Testis (tissue), 3 donors: ENCODE data around the gene TRIO. TPM values are rescaled to one million over a fixed set of nuclear protein-coding genes. Genes with fewer than 3 reads are reported as not detected.

ENCODE experiments used
- DNase-seq: peaks from one replicate; pipeline ENCODE4 v3.0.0-alpha.2; 2019
- H3K27ac ChIP-seq, 2 donors: fragments of 200-600 bp; sonication (generic); one replicate each; pipeline ENCODE4 v1.5.1; 2019
- H3K27me3 ChIP-seq: fragments of 200-600 bp; sonication (generic); one replicate; pipeline ENCODE4 v1.5.1; 2019
- H3K36me3 ChIP-seq: fragments of 200-600 bp; sonication (generic); one replicate; pipeline ENCODE4 v1.5.1; 2017; ENCODE audit warnings: low read depth; ENCODE audit errors: missing control alignments
- H3K4me1 ChIP-seq: fragments of 200-600 bp; sonication (generic); one replicate; pipeline ENCODE4 v1.5.1; 2019
- H3K4me3 ChIP-seq, 2 donors: fragments of 200-600 bp; sonication (generic); one replicate each; pipeline ENCODE4 v1.5.1; 2017 to 2019
- H3K9me3 ChIP-seq: fragments of 200-600 bp; sonication (generic); one replicate; pipeline ENCODE4 v1.5.1; 2017
- POLR2A ChIP-seq: fragments of 450-650 bp; IDR thresholded peaks from one replicate; pipeline ENCODE4 v1.6.1; 2017; ENCODE audit warnings: antibody characterized with exemption, mild to moderate bottlenecking, moderate library complexity
- WGBS, 2 donors: methylation state at CpG; one replicate each; pipeline ENCODE4 v1.1.5; 2018; 5-methylcytosine and 5-hydroxymethylcytosine counted together
- intact Hi-C: fragments of 100-400 bp; cut with DNase I; formaldehyde crosslinking; loops from one replicate; pipeline ENCODE4 v1.15.1; 2023; ENCODE audit warnings: low total_unique reads
- polyA plus RNA-seq: library from polyadenylated mRNA; stranded (reverse); fragments of 350-450 nt; fragmentation: Illumina TruSeq; extraction: RNeasy Lipid Tissue Mini Kit (QIAGEN cat#74804); gene quantifications from one replicate; pipeline ENCODE4 v1.2.3, GENCODE V29; 2014; ENCODE audit warnings: low read depth, low replicate concordance; ENCODE audit not compliant: insufficient read depth
- total RNA-seq, 2 donors: library from RNA; depleted of rRNA; stranded (reverse); fragments of >200 nt; gene quantifications; one replicate each; pipeline ENCODE4 v1.2.3, GENCODE V29; 2016
- TF ChIP-seq, protein P1 (sequence below), 3 experiments: fragments of 450-650 bp in 2 of 3; fragments of 200-600 bp in 1 of 3; sonication (generic) in 1 of 3; IDR thresholded peaks; one replicate each; pipeline ENCODE4 v1.5.1; 2016 to 2019; ENCODE audit warnings: antibody characterized with exemption in 3 of 3, mild to moderate bottlenecking in 2 of 3, moderate library complexity in 1 of 3

The TRIO gene
- total and polyA plus RNA-seq, 3 donors from 2014 or later, result 47.2 to 295 (median 249) TPM

DNA sequence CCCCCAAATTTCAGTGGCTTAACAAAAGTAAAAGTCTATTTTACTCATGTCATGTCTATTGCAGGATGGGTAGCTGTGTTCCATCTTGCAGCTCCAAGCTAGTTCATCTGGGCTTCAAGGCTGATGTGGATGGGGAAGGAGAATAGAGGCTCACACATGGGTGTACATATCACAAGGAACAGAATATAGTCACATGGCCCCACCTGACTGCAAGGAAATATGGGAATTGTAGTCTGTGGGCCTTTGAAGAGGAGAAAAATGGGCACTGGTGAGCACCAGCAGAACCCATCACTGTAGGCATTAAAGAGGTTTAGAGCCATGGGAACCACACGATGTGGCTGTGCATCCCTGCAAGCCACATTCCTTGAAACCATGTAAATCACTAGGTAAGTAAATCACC lies 17.9 kb upstream of the TRIO start:
- Histone ChIP-seq H3K27ac (no peak overlapping the region), H3K27me3 (no peaks in the 10 kb centered on the region), H3K36me3 (no peaks in the 10 kb centered on the region), H3K9me3 (no peaks in the 10 kb centered on the region), H3K4me1 (no peaks in the 10 kb centered on the region), H3K4me3 (no peak overlapping the region)
- TF ChIP-seq, protein P1, sequence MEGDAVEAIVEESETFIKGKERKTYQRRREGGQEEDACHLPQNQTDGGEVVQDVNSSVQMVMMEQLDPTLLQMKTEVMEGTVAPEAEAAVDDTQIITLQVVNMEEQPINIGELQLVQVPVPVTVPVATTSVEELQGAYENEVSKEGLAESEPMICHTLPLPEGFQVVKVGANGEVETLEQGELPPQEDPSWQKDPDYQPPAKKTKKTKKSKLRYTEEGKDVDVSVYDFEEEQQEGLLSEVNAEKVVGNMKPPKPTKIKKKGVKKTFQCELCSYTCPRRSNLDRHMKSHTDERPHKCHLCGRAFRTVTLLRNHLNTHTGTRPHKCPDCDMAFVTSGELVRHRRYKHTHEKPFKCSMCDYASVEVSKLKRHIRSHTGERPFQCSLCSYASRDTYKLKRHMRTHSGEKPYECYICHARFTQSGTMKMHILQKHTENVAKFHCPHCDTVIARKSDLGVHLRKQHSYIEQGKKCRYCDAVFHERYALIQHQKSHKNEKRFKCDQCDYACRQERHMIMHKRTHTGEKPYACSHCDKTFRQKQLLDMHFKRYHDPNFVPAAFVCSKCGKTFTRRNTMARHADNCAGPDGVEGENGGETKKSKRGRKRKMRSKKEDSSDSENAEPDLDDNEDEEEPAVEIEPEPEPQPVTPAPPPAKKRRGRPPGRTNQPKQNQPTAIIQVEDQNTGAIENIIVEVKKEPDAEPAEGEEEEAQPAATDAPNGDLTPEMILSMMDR (IDR thresholded peaks at IDR 0.05), result no peak
- TF ChIP-seq POLR2A, result no peak
- 63 to 73% methylated on average over 1 of the region's 1 CpG for WGBS, 2 donors
- intact Hi-C loops, result no loop called here
- no peak for DNase-seq

DNA sequence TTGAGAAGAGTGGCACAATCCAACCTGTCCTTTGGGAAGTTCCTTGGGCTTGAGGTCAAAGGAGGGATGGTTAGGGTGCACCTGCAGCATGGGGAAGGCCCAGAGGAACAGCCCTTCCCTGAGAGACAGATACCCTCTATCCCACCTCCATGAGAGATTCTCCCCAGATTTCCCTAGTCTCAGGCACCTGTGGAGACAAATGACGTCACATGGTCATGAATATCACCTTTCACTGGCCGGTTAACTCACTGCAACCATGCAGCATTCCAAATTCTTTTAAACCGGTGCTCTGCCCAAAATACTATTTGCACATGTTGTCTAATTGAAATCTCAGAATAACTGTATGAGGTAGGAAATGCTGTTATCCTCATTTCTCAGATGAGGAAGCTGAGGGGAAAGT lies 15.6 kb upstream of the TRIO start:
- Histone ChIP-seq H3K27ac (no peak overlapping the region), H3K27me3 (no peaks in the 10 kb centered on the region), H3K4me1 (peaks cover 8% of the 10 kb centered on the region), H3K9me3 (no peaks in the 10 kb centered on the region), H3K36me3 (no peaks in the 10 kb centered on the region), H3K4me3 (no peak overlapping the region)
- DNase-seq, result no peak
- 62 to 73% methylated on average over 3 of the region's 3 CpGs for WGBS, 2 donors
- intact Hi-C loops, result no loop called here
- no peak for TF ChIP-seq POLR2A
- TF ChIP-seq, protein P1 (IDR thresholded peaks at IDR 0.05), result no peak

DNA sequence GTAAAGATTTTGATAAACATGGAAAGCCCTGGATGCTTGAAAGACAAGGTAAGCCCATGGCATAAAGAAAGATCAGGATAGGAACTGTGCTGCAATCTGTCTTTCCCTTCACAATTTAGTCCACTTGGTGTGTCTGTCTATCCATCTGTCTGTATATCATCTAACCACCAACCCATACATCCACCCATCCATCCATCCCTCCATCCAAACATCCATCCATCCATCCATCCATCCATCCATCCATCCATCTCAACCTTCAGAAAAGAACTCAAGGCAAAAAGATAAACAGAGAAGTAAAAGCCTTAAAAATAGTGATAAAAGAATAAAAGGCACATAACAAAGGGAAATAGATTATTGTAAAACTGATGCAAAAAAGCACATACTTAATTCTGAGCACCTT lies 15.1 kb upstream of the TRIO start:
- Histone ChIP-seq H3K4me3 (no peak overlapping the region), H3K9me3 (no peaks in the 10 kb centered on the region), H3K27me3 (no peaks in the 10 kb centered on the region), H3K36me3 (no peaks in the 10 kb centered on the region), H3K27ac (no peak overlapping the region), H3K4me1 (peaks cover 9% of the 10 kb centered on the region)
- DNase-seq, result no peak
- TF ChIP-seq, protein P1 (IDR thresholded peaks at IDR 0.05), result no peak
- TF ChIP-seq POLR2A, result no peak
- intact Hi-C loops, result no loop called here

DNA sequence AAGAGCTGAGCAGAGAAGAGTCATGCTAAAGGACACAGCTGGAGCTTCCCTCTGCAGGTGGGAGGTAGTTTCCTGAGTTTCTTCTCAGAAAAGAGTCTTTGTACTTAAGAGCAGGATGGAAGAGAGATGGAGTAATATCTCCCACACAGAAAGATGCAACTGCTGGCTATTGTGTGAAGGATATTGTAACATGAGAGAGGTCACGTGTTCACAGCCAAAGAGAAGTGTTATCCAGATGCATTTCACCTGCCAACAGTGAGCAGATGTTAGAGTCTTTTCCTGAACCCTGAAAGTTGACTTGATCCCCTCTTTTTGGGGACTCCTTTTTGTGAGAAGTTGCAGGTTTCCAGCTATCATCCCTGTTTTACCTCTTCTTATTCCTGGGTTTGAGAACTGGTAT lies 14.0 kb upstream of the TRIO start:
- Histone ChIP-seq H3K36me3 (no peaks in the 10 kb centered on the region), H3K4me3 (no peak overlapping the region), H3K27ac (no peak overlapping the region), H3K27me3 (no peaks in the 10 kb centered on the region), H3K9me3 (no peaks in the 10 kb centered on the region), H3K4me1 (peaks cover 9% of the 10 kb centered on the region)
- no peak for DNase-seq
- WGBS, 2 donors, result 74 to 83% methylated on average over 1 of the region's 1 CpG
- TF ChIP-seq POLR2A, result no peak
- TF ChIP-seq, protein P1 (IDR thresholded peaks at IDR 0.05), result no peak
- intact Hi-C loops, result no loop called here

DNA sequence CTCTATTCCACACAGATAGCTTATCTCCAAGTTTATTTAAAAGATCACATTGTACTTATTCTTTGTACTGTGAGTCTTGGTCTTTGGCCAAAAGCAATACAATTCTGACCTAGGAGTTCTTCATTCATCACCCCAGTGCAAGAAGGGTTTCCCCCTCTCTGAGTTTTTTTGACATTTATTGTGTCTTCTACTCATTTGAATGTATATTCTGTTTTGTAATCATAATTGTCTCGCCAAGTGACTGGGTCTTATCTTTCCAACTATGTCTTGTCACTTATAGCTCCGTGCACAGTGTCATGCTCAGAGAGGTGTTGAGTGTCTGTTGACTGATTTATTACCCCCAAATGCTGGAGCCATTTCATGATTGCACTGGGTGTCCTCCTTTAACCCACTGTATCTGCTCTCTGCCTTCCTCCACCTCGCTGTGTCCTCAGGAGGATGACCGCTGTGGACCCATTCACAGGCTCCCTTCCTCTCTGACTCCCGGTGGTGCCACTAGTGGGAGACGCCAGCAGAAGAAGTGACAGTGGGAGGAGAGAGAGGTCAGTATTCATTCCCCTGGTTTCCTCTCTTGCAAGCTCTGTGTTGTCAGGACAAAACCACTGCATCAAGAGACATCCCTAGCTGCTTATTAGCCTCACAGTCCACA lies 11.2 kb upstream of the TRIO start:
- Histone ChIP-seq H3K27ac (no peak overlapping the region), H3K4me3 (no peak overlapping the region), H3K9me3 (no peaks in the 10 kb centered on the region), H3K27me3 (no peaks in the 10 kb centered on the region), H3K36me3 (no peaks in the 10 kb centered on the region), H3K4me1 (peaks cover 9% of the 10 kb centered on the region)
- intact Hi-C loops, result no loop called here
- DNase-seq, result no peak
- TF ChIP-seq POLR2A, result no peak
- TF ChIP-seq, protein P1 (IDR thresholded peaks at IDR 0.05), result no peak
- whole genome bisulfite sequencing, 2 donors, result 37 to 49% methylated on average over 6 of the region's 6 CpGs
